Mucosa of descending colon (tissue), 3 donors: Measurements from ENCODE around the gene CLEC16A. TPM values are rescaled to one million over a fixed set of nuclear protein-coding genes. Genes with fewer than 3 reads are reported as not detected.

Experiments
- ATAC-seq: fragments of 200-7000 bp; cut with Tn5 transposase; one replicate; pipeline ENCODE4 v1.9.1; 2020; ENCODE audit warnings: mild to moderate bottlenecking, moderate library complexity
- DNase-seq, 3 donors: peaks; one replicate each; pipeline ENCODE4 v3.0.0-alpha.2; 2020
- H3K36me3 ChIP-seq: fragments of 200-600 bp; one replicate; pipeline ENCODE4 v1.8.0; 2021; ENCODE audit warnings: low read depth, mild to moderate bottlenecking
- H3K4me1 ChIP-seq: fragments of 200-600 bp; one replicate; pipeline ENCODE4 v1.8.0; 2021; ENCODE audit warnings: low read depth, mild to moderate bottlenecking
- H3K4me3 ChIP-seq: fragments of 200-600 bp; one replicate; pipeline ENCODE4 v1.8.0; 2021; ENCODE audit warnings: mild to moderate bottlenecking
- H3K9me3 ChIP-seq: fragments of 200-600 bp; one replicate; pipeline ENCODE4 v1.8.0; 2021; ENCODE audit warnings: mild to moderate bottlenecking
- intact Hi-C, 2 donors: fragments of 100-400 bp; cut with DNase I in 1 of 2; cut with micrococcal nuclease in 1 of 2; formaldehyde crosslinking; loops; one replicate each; pipeline versions ENCODE4 v1.11.0 to v1.11.1; 2022; cut with DNase I, micrococcal nuclease
- total RNA-seq, 3 donors: library from RNA; stranded (reverse); fragmentation: NEBNext Ultra II Directional in 2 of 3; extraction: Animal tissue kit (Norgen Biotek cat#: 25700) in 2 of 3; gene quantifications; one replicate each; pipeline versions ENCODE4 v1.2.1 to v1.2.4, GENCODE V29; 2021 to 2023
- TF ChIP-seq, protein P1 (sequence below): fragments of 200-600 bp; IDR thresholded peaks from one replicate; pipeline ENCODE4 v1.8.0; 2022; ENCODE audit warnings: antibody characterized with exemption, mild to moderate bottlenecking
- donor health status: DM: no; HTN: no; CAD: no; lungs with moderate emphysema.
- donor health status: DM: no; HTN: no; CAD: no.
- donor health status: DM: no; HTN: yes; CAD: no.

Gene CLEC16A
- total RNA-seq, 3 donors from 2014 or later = 30.3 to 38.1 (median 37.1) TPM

DNA sequence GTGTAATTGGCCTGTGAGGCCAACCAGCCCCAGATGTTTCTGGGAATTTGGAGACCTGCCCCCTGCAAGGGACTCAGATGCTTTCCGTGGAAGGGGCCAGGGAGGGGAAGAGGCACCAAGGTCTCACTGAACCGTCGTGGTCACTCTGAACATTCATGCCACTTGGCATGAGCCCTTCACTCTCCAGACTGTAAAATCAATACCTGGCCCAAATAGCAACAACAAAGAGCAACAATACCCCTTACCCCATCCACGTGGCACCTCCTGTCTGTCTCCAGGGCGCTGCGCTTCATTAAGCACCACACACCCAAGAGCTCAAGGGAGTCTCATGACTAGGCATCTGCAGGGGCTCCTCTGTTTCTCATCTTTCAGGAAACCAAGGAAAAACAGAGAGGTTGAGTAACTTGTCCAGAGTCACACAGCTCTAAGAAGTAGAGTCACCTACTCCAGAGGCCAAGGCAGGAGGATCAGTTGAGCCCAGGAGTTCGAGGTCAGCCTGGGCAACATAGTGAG is 258.8 kb downstream of the CLEC16A start:
- ATAC-seq (no peak), DNase-seq (no peak)
- no peak overlapping the region for H3K4me3 ChIP-seq
- peaks cover 14% of the 10 kb centered on the region for H3K4me1 ChIP-seq
- TF ChIP-seq, protein P1, sequence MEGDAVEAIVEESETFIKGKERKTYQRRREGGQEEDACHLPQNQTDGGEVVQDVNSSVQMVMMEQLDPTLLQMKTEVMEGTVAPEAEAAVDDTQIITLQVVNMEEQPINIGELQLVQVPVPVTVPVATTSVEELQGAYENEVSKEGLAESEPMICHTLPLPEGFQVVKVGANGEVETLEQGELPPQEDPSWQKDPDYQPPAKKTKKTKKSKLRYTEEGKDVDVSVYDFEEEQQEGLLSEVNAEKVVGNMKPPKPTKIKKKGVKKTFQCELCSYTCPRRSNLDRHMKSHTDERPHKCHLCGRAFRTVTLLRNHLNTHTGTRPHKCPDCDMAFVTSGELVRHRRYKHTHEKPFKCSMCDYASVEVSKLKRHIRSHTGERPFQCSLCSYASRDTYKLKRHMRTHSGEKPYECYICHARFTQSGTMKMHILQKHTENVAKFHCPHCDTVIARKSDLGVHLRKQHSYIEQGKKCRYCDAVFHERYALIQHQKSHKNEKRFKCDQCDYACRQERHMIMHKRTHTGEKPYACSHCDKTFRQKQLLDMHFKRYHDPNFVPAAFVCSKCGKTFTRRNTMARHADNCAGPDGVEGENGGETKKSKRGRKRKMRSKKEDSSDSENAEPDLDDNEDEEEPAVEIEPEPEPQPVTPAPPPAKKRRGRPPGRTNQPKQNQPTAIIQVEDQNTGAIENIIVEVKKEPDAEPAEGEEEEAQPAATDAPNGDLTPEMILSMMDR = no peak
- no peaks in the 10 kb centered on the region for H3K36me3 ChIP-seq
- intact Hi-C loops = no loop called here
- peaks cover 6% of the 10 kb centered on the region for H3K9me3 ChIP-seq

DNA sequence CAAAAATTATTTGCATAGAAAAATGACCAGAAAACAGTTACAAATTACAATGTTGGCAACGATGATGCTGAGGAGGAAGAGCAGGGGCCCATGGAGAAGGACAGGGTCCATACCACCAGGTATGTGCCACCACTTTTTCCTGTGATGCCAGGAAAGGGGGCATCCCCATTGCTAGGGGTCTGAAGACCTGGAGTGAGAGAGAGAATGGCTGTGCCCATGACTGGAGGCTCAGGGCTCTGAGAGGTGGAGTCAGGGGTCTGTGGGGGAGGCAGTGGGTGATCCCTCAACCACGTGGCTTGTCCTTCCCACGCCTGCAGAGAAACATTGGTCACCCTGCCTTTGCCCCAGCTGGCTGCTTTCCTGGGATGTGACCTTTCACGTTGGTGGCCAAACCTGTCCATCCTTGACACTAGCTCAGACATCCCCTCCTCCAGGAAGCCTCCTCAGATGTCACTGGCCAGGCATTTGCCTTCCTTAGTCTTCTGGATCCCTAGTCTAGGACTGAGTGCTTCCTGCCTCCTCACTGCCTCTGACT is 260.2 kb downstream of the CLEC16A start:
- TF ChIP-seq, protein P1 = no peak
- peaks cover 14% of the 10 kb centered on the region for H3K4me1 ChIP-seq
- DNase-seq (no peak), ATAC-seq (no peak)
- H3K9me3 ChIP-seq = peaks cover 6% of the 10 kb centered on the region
- intact Hi-C loops = no loop called here
- H3K4me3 ChIP-seq = no peak overlapping the region
- no peaks in the 10 kb centered on the region for H3K36me3 ChIP-seq

DNA sequence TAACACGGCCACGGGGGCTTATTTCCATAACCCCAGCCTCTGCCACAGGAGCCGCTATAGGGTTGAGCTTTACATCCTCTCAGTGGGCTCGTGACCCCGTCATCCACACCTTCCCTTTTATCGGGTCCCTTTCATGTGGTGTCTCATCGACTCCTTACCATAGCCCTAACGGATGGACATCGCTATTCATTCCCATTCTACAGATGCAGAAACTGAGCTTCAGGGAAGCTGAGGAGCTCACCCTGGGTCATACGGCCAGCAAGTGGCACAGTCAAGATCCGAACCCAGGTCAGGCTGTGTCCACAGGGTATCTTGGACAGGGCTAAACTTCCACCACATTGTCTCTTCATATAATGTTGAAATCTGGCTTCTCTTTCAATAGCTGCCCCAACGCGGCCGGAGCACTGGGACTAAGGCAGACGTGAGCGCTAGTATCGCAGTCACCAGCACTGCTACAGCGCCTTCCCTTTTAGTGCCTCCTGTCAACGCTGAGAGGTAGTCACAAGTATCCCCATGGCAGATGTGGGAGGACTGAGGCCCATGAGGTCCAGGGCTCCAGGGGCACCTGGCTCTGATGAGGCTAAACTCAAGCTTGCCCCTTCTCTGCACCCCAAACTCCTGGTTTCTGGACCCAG is 260.8 kb downstream of the CLEC16A start:
- ATAC-seq (peak; percentile 26), DNase-seq (no peak)
- intact Hi-C loops = no loop called here
- Histone ChIP-seq H3K36me3 (no peaks in the 10 kb centered on the region), H3K4me3 (no peak overlapping the region), H3K4me1 (peaks cover 14% of the 10 kb centered on the region), H3K9me3 (peaks cover 6% of the 10 kb centered on the region)
- TF ChIP-seq, protein P1 = no peak

DNA sequence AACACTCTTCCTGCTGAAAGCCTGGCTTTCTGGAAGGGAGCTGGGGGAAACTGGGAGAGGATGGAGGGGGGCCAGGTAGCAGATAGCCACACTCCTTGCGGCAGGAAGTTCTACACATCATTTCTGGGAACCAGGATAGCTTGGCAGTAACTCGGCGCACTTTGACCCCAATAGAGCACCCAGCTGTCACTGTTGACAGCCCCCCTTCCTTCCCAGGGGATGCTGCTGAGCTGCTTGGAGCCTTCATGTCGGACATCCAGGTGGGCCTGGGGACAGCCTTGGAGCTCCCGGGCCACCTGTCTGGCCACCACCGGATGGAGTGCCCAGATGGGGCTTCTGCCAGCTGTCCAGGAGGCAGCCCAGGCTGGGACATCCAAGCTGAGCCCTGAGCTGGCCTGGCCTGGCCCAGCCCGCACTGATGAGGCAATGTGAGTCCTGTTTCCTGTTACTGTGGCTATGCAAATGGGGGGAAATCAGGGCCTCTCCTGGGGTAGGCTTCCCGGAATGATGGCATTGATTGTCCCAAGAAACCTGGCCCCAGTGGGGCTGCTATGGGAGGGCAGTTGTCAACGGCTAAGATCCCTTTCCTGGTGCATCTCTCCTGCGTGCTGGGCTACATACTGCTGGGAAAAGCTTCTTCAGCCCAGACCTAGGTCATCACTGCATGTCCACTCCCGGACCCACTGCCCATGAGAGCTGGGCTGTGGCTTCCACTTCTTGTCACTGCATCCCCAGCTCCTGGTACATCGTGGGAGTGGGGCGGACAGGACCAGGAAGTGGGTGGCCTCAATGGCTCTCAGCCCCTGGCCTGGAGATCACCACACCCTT is 261.6 kb downstream of the CLEC16A start:
- Histone ChIP-seq H3K9me3 (peaks cover 6% of the 10 kb centered on the region), H3K36me3 (no peaks in the 10 kb centered on the region), H3K4me3 (no peak overlapping the region), H3K4me1 (peaks cover 14% of the 10 kb centered on the region)
- intact Hi-C loops = no loop called here
- ATAC-seq (peak; percentile 85), DNase-seq (peak; percentile 52 to 73 (median 55))
- TF ChIP-seq, protein P1 = no peak

DNA sequence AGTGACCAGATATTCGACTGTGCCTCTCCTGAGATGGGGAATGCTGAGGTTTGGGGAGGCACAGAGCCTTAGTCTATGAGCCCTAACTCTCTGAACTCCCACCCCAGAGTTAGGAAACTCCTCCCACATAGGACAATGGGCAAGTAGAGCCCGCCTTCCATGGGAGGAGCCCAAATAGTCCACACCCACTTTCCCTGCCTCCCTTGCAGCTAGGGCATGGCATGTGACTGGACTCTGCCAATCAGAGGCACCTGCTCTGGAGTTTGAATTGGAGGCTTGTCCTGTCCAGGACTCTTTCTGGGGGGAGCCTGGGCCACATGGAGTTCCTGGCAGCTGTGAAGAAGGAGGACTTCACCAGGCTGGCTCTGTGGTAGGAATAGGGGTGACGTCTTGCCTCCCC is 263.3 kb downstream of the CLEC16A start:
- H3K36me3 ChIP-seq = no peaks in the 10 kb centered on the region
- ATAC-seq (no peak), DNase-seq (no peak)
- no peak overlapping the region for H3K4me3 ChIP-seq
- peaks cover 14% of the 10 kb centered on the region for H3K4me1 ChIP-seq
- peaks cover 6% of the 10 kb centered on the region for H3K9me3 ChIP-seq
- TF ChIP-seq, protein P1 = no peak
- intact Hi-C loops = no loop called here
